ENCODE results near the gene SRSF4. TPM values are rescaled to one million over a fixed set of nuclear protein-coding genes. Genes with fewer than 3 reads are reported as not detected.
A peak's percentile ranks its signal among the peaks of the same experiment; 100 is the strongest.

SRSF4 gene
- total and polyA plus RNA-seq, 2 of the 8 experiments (the other 6 are each of a cell fraction or from before 2014, with no cell fraction given): 34.9 to 86.5 TPM

- no peak overlapping the region for H2BK20ac ChIP-seq (ENCODE audit: low read length)
- no peaks in the 10 kb centered on the region for H3K23me2 ChIP-seq (ENCODE audit: low read depth, low read length)
- H2BK5ac ChIP-seq (ENCODE audit: low read depth, low read length): no peak overlapping the region
- no peak overlapping the region for H2AFZ ChIP-seq (ENCODE audit: low read length)
- no peak overlapping the region for H3K18ac ChIP-seq (ENCODE audit: extremely low read depth, low read length)
- no peak overlapping the region for H2AK5ac ChIP-seq (ENCODE audit: low read depth, low read length)
- H3K4ac ChIP-seq (replicated peaks; ENCODE audit: insufficient read length, low read depth, low read length): no peak overlapping the region
- H3K27ac ChIP-seq (ENCODE audit: low read depth, low read length): no peak overlapping the region
- H3K14ac ChIP-seq (ENCODE audit: insufficient read length): no peak overlapping the region
- no peak overlapping the region for H3K4me2 ChIP-seq (ENCODE audit: insufficient read depth in 1 of 2, low read depth in 2 of 2, low read length in 2 of 2)
- POLR2A ChIA-PET (ENCODE audit: partially characterized antibody): interaction anchor here (0.9 kb wide), 1 partner anchor 10 kb away, joined by 3 read pairs; no protein-coding TSS in a partner anchor
- DNase-seq (ENCODE audit: low read depth in 1 of 2, low spot score in 2 of 2): no peak
- no peak for FAIRE-seq
- H3K9ac ChIP-seq (replicated peaks in 1 of 4; ENCODE audit: extremely low read depth in 1 of 4, low read depth in 3 of 4, low read length in 3 of 4): no peak overlapping the region
- CTCF ChIA-PET (ENCODE audit: partially characterized antibody): interaction anchor here (1.0 to 1.7 kb wide), 3 partner anchors 9 to 15 kb away, joined by 3 to 5 read pairs (median 4); no protein-coding TSS in a partner anchor
- TF ChIP-seq KDM1A (IDR thresholded peaks at IDR 0.05; ENCODE audit: borderline replicate concordance, low read length) (no peak), CBX5 (IDR thresholded peaks at IDR 0.05; ENCODE audit: low read depth, low read length) (no peak), ZNF274 (IDR thresholded peaks at IDR 0.05; ENCODE audit: borderline replicate concordance, extremely low read depth, low read length) (no peak), MAX (IDR thresholded peaks at IDR 0.05) (no peak), HDAC2 (IDR thresholded peaks at IDR 0.05; ENCODE audit: borderline replicate concordance in 1 of 2, low read depth in 2 of 2, low read length in 2 of 2) (no peak)
- no peak overlapping the region for H2BK15ac ChIP-seq (ENCODE audit: low read length)
- 0 out of 2 replicates have a peak, but pooled peaks cover 2% of the 10 kb centered on the region for H3K79me1 ChIP-seq (ENCODE audit: low read depth, low read length)
- H3K36me3 ChIP-seq (ENCODE audit: control insufficient read depth in 2 of 4, insufficient read depth in 4 of 4, low read length in 3 of 4): peaks cover 8 to 27% (median 21%) of the 10 kb centered on the region in 4 experiments; a peak in 7 of 8 replicates
- no peaks in the 10 kb centered on the region for H3K9me3 ChIP-seq (ENCODE audit: insufficient read depth in 2 of 2, low read depth in 1 of 2, low read length in 1 of 2)
- H3K23ac ChIP-seq (ENCODE audit: insufficient read length): no peak overlapping the region
- 100% methylated on average over 2 of the region's 2 CpGs; no CpG with 5 or more reads in 1 of the 2 experiments for WGBS, 2 experiments (ENCODE audit: extremely low coverage in 1 of 2, insufficient coverage in 1 of 2, insufficient read length in 1 of 2, insufficient replicate concordance in 2 of 2, low coverage in 1 of 2, low lambda C conversion rate in 2 of 2, missing lambda C conversion rate in 1 of 2)
- H3K27me3 ChIP-seq (replicated peaks in 1 of 4; ENCODE audit: control insufficient read depth in 3 of 4, extremely low read depth in 1 of 4, insufficient read depth in 3 of 4, low read length in 3 of 4): no peaks in the 10 kb centered on the region
- H2BK12ac ChIP-seq (ENCODE audit: low read depth, low read length): 0 out of 2 replicates have a peak overlapping the region, but pooled peaks have one; percentile 21
- H4K20me1 ChIP-seq (replicated peaks in 1 of 2; ENCODE audit: control insufficient read depth in 1 of 2, insufficient read depth in 2 of 2, low read length in 2 of 2): peaks cover 1 to 2% of the 10 kb centered on the region in 2 experiments
- no peak overlapping the region for H4K8ac ChIP-seq (ENCODE audit: extremely low read depth, insufficient read depth, low read length)
- H3K4me3 ChIP-seq (ENCODE audit: extremely low read depth in 1 of 4, insufficient read depth in 2 of 4, low read depth in 3 of 4, low read length in 4 of 4): no peak overlapping the region
- no peaks in the 10 kb centered on the region for H3K79me2 ChIP-seq (ENCODE audit: control insufficient read depth in 1 of 2, insufficient read depth in 2 of 2, low read length in 2 of 2)
- peaks cover 0 to 4% (median 1%) of the 10 kb centered on the region in 4 experiments; a peak in 2 of 7 replicates for H3K4me1 ChIP-seq (replicated peaks in 1 of 4; ENCODE audit: control insufficient read depth in 3 of 4, insufficient read depth in 4 of 4, low read length in 3 of 4)
- H3K56ac ChIP-seq (replicated peaks; ENCODE audit: insufficient read length, low read depth, low read length): no peak overlapping the region
- no peak overlapping the region for H2BK120ac ChIP-seq (replicated peaks; ENCODE audit: low read depth, low read length)
- H4K91ac ChIP-seq (replicated peaks; ENCODE audit: insufficient read length, low read length): no peak overlapping the region
- H4K5ac ChIP-seq (ENCODE audit: insufficient read length, low read depth, low read length): no peak overlapping the region
Observed at GRCh38 chr1:29217633-29218032, 35.9 kb upstream of the SRSF4 start.

Measured in H1 (cell line).